HuH-7.5 (cell line): Measurements from ENCODE around the gene FAM32A.

ENCODE experiments used
- DNase-seq: peaks from one replicate; pipeline ENCODE4 v3.0.0; 2011; ENCODE audit warnings: low spot score

FAM32A gene

DNA sequence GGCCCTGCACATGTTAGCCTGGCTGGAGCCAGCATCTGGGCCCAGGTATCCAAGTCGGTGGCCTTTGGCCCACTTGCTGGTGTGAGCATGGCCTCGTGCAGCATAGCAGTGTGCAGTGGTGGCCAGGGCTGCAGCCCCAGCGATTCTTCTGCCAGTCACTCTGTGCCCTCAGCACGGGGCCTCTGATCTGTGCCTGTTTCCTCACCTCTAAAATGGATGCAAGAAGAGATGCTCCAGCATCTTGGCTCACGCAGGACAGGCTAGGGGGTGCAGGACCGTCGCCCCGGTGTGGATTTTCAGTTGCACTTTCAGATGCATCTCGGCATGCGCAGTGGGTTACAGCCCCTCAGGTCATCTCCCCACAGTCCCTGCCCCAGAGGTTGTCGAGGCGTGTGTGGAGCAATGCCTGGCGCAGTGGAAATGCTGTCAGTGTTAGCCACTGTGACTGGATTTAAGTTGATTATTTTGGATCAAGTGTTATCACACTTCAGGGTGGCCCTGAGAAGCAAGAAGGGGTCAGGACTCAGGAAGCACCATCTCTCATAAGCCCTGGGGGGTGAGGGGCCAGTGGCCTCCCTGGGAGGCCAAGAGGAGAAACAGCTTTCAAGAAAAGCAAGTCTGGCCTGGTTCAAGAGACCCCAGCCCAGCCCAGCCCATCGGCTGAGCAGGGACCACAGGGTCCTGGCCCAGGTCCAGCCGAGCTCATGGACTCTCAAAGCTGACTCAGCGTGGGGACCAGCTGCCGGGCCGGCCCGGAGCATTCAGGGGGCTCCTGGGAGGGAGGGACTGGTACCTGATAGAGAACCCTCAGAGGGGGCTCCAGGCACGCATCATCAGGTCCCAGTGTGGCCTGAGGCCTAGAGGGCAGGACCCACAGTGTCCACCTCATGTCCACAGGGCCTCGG is 40.3 kb downstream of the FAM32A start:
- DNase-seq, result no peak

DNA sequence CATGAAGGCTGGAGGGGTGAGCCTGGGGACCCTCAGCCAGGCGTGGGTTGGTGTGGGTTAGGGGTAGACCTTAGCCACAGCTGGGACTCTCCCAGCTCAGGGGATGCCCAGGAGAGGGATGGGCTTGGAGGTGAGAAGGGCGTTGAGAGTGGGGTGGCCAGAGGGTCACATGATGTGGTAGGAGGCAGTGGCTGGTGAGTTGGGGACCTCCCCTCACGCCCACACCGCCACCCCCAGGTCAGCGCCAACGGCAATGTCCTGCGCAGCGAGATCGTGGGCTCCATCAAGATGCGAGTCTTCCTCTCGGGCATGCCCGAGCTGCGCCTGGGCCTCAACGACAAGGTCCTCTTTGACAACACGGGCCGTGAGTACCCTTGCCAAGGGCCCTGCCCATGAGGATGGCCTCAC is 41.0 kb downstream of the FAM32A start:
- no peak for DNase-seq

- no peak for DNase-seq
These were observed 41.9 kb downstream of the FAM32A start for GRCh38 chr19:16226878-16227836.

DNA sequence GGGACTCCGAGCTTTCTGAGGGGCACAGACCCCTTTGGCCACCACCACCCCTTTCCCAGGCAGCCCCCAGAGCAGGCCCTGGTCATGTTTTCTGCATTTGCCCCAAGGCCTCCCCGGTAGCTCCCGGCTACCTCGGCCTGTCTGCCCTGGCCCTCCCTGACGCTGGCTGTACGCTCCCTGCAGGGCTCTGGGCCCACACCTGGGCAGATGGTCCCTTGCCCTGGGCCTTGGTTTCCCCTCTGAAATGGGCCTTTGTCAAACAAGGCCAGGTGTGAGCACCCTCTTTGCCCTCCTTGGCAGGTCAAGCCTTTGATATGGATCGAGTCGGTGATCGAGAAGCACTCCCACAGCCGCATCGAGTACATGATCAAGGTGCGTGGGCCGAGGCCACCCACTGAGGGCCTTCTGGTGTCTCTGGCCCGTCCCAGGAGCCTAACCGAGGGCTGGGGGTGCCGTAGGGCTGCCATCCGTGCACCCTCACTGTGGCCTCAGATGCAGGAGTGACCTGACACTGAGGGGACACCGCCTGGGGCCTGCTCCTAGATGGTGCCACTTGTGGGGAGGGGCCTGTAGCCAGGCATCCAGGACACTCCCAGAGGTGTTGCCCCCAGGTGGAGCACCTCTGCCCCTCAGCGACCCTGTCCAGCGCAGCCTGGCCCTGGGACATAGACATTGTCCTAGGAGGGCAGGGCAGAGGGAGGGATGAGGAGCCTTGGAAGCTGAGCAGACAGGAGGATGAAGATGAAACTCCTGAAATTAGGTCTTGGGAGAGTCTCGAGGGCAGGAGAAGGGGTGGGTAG is 42.8 kb downstream of the FAM32A start:
- DNase-seq, result no peak

DNA sequence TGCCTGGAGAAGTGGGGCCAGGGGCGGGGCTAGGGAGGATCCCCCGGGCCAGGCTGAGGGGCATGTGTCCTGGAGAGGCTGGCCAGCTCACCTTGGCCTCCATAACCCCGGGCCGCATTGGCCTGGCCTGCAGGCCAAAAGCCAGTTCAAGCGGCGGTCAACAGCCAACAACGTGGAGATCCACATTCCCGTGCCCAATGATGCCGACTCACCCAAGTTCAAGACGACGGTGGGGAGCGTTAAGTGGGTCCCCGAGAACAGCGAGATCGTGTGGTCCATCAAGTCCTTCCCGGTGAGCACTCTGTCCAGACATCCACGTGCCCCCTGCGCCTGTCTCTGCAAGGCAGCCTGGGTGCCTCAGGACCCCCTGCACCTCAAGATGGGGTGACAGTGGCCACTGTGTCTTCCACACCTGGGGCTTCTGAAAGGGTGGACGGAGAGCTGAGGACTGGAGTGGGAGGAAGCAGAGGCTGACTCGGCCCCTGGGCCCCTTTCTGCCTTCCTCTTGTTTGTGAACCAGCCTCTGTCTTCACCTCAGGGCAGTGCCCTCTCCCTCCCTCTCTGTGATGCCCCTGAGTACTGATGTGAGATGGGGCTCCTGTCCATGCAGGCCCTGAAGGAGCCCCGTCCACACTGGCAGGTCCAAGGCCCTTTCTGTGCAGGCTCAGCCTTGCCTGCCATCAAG is 43.6 kb downstream of the FAM32A start:
- no peak for DNase-seq

DNA sequence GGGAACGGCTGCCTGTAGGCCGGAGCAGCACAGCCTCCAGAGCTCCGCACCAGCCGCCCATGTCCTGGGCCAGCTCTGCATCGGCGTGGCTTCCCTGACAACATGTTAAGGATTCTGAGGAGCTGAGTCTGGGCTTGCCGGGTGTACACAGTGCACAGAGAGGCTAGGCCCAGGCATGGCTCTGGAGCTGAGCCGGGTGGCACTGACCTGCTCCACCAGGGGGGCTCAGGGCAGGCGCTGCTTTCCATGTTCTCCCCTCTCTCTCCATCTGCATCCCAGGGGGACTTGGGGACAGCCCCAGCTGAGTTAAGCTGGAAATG is 44.1 kb downstream of the FAM32A start:
- DNase-seq, result no peak

- no peak for DNase-seq
These were observed 46.9 kb downstream of the FAM32A start for GRCh38 chr19:16232127-16232526.

GRCh38 chr19:16232568-16232967 is 47.4 kb downstream of the FAM32A start:
- DNase-seq, result no peak

GRCh38 chr19:16233081-16233776 is 48.0 kb downstream of the FAM32A start:
- no peak for DNase-seq

DNA sequence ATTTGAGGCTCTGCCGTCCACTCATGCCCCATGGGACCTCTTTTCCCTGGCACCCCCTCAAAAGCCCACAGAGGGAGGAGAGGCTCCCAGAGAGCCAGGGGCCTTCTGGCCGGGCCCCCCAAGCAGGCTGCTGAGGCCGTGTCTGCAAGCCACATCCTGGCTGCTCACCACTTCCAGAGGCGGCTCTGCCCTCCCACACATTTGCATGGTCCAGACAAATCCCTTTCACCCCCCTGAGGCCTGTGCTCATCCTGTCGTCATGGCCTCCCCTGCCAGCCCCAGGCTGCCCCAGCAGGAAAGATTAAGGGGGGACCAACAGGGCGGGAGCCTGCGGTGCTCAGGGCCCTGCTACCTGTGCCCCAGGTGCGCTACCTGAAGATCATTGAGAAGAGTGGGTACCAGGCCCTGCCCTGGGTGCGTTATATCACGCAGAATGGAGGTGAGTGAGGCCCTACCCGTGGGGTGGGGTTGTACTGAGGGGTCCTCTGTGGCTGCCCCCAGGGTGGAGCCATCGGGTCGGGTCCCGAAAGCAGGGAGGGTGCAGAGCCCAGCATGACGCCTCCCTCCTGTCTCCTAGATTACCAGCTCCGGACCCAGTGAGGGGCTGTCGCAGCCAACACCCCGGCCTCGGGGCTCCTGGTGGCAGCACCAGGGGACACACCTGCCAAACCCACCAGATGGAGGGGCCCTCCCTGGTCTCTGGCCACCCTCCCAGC is 48.8 kb downstream of the FAM32A start:
- no peak for DNase-seq

DNA sequence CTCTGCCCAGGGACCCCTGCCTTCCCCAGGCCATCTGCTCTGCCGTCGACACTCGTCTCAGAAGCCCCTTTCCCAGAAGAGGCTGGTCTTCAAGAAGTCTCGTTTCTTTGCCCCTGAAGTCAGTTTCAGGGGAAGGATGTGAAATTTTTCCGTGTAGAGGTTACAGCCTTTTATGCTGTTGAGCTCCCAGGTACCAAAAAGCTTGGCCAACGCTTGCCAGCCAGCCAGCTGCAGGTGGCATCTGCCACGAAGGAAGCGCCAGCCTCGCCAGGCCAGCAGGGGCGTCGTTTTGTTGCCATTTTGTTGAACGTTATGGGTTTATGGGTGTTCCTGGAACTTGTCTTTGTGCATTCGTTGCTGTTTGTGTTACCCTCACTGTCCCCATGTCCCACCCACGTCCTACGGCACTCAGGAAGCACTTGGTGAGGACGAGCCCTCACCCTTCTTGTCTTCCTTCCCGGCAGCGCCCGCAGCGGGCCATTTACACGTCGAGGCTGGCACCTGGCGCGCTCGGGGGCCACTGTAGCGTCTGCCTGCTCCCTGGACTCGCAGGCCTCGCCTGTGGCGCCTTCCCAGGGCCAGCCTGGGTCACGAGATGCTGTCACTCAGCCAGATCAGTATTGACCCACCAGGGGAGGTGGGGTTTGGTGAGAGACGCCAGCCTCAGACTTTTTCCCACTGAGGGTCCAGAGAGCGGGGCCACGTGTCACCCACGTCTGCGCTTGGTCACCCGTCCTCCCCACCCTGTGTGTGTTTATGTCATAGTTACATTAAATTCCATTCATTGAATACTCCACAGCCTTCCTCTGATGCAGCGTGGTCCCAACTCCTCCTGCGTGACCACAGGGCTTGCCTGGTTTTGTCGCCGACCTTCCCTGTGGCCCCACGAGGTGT is 49.6 kb downstream of the FAM32A start:
- no peak for DNase-seq

DNA sequence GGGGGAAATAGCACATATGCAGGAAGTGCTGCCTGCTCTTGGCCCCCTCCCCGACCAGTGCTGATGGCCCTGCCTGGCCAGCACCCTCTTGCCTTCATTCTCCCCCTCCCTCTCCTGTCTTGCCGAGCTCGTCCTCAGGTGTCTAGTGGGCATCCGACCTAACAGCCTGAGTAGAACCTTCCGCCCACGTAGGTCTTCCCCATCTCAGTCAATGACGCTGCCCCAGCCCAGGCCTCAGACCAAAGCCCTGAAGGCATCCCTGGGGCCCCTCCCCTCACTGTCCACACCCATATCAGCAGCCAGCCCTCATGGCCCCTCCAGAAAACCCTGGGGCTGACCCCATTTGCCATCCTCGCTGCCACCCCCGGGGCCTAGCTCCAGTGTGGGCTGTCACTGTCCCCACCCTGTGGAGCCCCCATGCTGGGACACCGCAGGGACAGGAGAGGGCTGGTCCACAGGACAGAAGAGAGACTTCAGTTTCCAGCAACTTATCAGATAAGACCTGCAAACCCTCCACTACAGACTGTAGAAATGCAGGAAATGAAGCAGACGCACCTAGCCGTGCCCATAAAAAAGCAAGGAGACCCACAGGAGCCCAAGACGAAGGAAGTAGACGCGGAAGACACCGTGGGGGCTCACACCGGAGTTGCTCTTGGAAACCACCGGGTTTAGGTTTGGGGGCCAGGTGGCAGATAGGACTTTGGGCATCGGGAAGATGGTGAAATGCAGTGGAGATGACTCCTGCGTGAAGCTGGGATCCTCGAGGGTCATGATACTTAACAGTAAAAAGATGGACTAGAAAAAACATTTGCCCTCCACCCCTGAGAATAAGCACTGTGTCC is 50.8 kb downstream of the FAM32A start:
- DNase-seq, result no peak
